Epithelial cell of esophagus (primary cell): Measurements from ENCODE around the gene NT5DC3.

Experiments
- DNase-seq: peaks from one replicate; pipeline ENCODE4 v3.0.0; 2010; ENCODE audit warnings: low read depth
- H3K4me3 ChIP-seq: 2 replicates; pipeline ENCODE4 v1.5.1; 2011; ENCODE audit warnings: mild to moderate bottlenecking, low read length, control low read depth
- TF ChIP-seq, protein P1 (sequence below): IDR thresholded peaks from 2 replicates; pipeline ENCODE4 v1.5.1; 2011; ENCODE audit warnings: low read depth, mild to moderate bottlenecking, low read length, control low read depth, inconsistent platforms; ENCODE audit not compliant: insufficient read depth; ENCODE audit errors: missing control alignments

NT5DC3 gene

DNA sequence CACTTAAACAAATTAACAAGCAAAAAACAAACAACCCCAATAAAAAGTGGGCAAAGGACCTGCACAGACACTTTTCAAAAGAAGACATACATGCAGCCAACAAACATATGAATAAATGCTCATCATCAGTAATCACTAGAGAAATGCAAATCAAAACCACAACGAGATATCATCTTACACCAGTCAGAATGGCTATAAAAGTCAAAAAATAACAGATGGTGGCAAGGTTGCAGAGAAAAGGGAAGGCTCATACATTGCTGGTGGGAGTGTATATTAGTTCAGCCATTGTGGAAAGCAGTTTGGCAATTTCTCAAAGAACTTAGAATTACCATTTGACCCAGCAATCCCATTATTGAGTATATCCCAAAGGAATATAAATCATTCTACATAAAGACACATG is 34.6 kb upstream of the NT5DC3 start:
- H3K4me3 ChIP-seq: no peak overlapping the region
- TF ChIP-seq, protein P1, sequence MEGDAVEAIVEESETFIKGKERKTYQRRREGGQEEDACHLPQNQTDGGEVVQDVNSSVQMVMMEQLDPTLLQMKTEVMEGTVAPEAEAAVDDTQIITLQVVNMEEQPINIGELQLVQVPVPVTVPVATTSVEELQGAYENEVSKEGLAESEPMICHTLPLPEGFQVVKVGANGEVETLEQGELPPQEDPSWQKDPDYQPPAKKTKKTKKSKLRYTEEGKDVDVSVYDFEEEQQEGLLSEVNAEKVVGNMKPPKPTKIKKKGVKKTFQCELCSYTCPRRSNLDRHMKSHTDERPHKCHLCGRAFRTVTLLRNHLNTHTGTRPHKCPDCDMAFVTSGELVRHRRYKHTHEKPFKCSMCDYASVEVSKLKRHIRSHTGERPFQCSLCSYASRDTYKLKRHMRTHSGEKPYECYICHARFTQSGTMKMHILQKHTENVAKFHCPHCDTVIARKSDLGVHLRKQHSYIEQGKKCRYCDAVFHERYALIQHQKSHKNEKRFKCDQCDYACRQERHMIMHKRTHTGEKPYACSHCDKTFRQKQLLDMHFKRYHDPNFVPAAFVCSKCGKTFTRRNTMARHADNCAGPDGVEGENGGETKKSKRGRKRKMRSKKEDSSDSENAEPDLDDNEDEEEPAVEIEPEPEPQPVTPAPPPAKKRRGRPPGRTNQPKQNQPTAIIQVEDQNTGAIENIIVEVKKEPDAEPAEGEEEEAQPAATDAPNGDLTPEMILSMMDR: no peak
- DNase-seq: no peak

DNA sequence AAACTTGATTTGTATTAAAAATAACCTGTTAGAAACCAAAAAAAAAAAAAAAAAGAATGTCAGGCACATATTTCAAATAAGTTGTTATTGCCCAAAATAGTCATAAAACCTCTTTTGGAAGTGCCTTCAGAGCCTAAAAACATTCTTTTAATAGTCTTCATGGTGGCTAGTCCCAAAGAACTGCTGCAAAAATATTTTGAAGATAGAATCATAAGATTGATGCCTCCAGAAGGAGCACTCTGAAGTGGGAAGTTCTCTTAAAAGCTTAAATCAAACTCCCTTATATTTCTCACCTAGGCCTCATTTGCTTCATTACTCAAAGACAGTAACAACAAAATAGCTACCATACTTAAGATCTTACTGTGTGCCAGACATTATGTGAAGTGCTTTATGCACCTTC is 27.2 kb upstream of the NT5DC3 start:
- H3K4me3 ChIP-seq: no peak overlapping the region
- TF ChIP-seq, protein P1: no peak

GRCh38 chr12:103865151-103865730 is 24.2 kb upstream of the NT5DC3 start:
- peak; percentile 84 for DNase-seq
- TF ChIP-seq, protein P1: no peak
- H3K4me3 ChIP-seq: no peak overlapping the region

More for the DNA sequence above, 27.2 kb upstream of the NT5DC3 start:
- no peak for DNase-seq

DNA sequence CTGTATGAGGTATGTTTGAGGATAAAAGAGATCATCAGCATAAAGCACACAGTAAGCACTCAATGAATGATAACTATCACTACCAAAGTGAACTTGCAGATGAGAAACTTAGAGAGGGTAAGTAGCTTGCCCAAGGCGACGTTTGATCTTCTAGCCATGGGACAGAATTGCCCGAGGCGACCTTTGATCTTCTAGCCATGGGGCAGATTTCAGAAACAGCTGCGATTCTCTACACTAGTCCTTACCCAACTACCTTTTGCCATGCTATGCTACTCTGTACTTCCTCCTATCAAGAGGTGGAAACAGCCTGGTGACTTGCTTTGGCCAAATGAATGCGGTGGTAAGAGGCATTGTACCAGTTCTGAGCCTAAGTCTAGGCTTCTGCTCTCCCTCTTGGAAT is 23.7 kb upstream of the NT5DC3 start:
- no peak overlapping the region for H3K4me3 ChIP-seq
- TF ChIP-seq, protein P1: no peak
- DNase-seq: no peak

GRCh38 chr12:103858953-103859601 is 18.0 kb upstream of the NT5DC3 start:
- TF ChIP-seq, protein P1: no peak
- H3K4me3 ChIP-seq: no peak overlapping the region
- DNase-seq: peak; percentile 97

- H3K4me3 ChIP-seq: no peak overlapping the region
- TF ChIP-seq, protein P1: no peak
- DNase-seq: no peak
Measured at GRCh38 chr12:103858335-103858734, 17.3 kb upstream of the NT5DC3 start.

- TF ChIP-seq, protein P1: no peak
- no peak for DNase-seq
- H3K4me3 ChIP-seq: no peak overlapping the region
Measured at GRCh38 chr12:103857164-103857563, 16.1 kb upstream of the NT5DC3 start.
